Endothelial cell of umbilical vein (primary cell): ENCODE results near the gene TUSC2. TPM values are rescaled to one million over a fixed set of nuclear protein-coding genes. Genes with fewer than 3 reads are reported as not detected.

Experiments
- BruUV-seq: library from RNA; stranded (reverse); fragments of 400-500 nt; replicated peaks from 2 replicates; lab custom pipeline; 2021; lab: Mats Ljungman, UMichigan
- CTCF ChIA-PET: fragments of 300-600, 350-600 bp; sonication (Branson Sonifier 250); formaldehyde crosslinking; loops from one replicate; lab custom pipeline; 2021; ENCODE audit warnings: antibody characterized with exemption, inconsistent platforms; lab: Charles Lee
- POLR2A ChIA-PET: fragments of 300-600, 350-600 bp; sonication (Branson Sonifier 250); formaldehyde crosslinking; loops from one replicate; lab custom pipeline; 2021; ENCODE audit warnings: antibody characterized with exemption, inconsistent platforms; lab: Charles Lee
- DNase-seq: peaks from one replicate; pipeline ENCODE4 v3.0.0-alpha.2; 2011; ENCODE audit warnings: low read depth, low spot score
- FAIRE-seq: peaks from 2 replicates; lab custom pipeline; 2011; peaks lifted over from hg19 to GRCh38; lab: Jason Lieb, UNC
- H2AFZ ChIP-seq: 2 replicates; pipeline ENCODE4 v1.6.0; 2012; ENCODE audit warnings: low read depth, low read length, control low read depth, inconsistent platforms
- H3K27ac ChIP-seq: 2 replicates; pipeline ENCODE4 v1.5.1; 2011; ENCODE audit warnings: low read depth, mild to moderate bottlenecking, control low read depth, low read length, moderate library complexity; ENCODE audit not compliant: insufficient read depth
- H3K27me3 ChIP-seq, 2 experiments: 2 replicates each; pipeline versions ENCODE4 v1.6.0 to v1.6.1; 2011; ENCODE audit warnings: low read length in 2 of 2, mixed read lengths in 1 of 2; ENCODE audit not compliant: control insufficient read depth in 2 of 2, insufficient read depth in 2 of 2
- H3K36me3 ChIP-seq, 2 experiments: 2 replicates in 1 of 2; 3 replicates in 1 of 2; pipeline ENCODE4 v1.5.1; 2011; ENCODE audit warnings: low read length in 2 of 2, mild to moderate bottlenecking in 1 of 2, moderate library complexity in 1 of 2; ENCODE audit not compliant: control insufficient read depth in 2 of 2, insufficient read depth in 2 of 2; ENCODE audit errors: extremely low read depth in 1 of 2
- H3K4me1 ChIP-seq: 3 replicates; pipeline ENCODE4 v1.5.1; 2011; ENCODE audit warnings: mild to moderate bottlenecking, low read length; ENCODE audit not compliant: control insufficient read depth, insufficient read depth; ENCODE audit errors: extremely low read depth
- H3K4me2 ChIP-seq: 2 replicates; pipeline ENCODE4 v1.6.1; 2011; ENCODE audit warnings: low read length, control low read depth, mixed read lengths; ENCODE audit not compliant: insufficient read depth
- H3K4me3 ChIP-seq, 3 experiments: fragments of 200-600 bp in 1 of 3; sonication (generic), shearing (Covaris generic) in 1 of 3; replicated peaks in 1 of 3; 2 replicates each; pipeline ENCODE4 v1.5.1; 2011 to 2016; ENCODE audit warnings: control low read depth in 3 of 3, low read length in 3 of 3, mild to moderate bottlenecking in 2 of 3, inconsistent platforms in 1 of 3, low read depth in 1 of 3, moderate library complexity in 1 of 3; ENCODE audit not compliant: insufficient read depth in 1 of 3
- H3K79me2 ChIP-seq: 2 replicates; pipeline ENCODE4 v1.6.0; 2012; ENCODE audit warnings: low read length, inconsistent platforms; ENCODE audit not compliant: control insufficient read depth, insufficient read depth
- H3K9ac ChIP-seq: replicated peaks from 2 replicates; pipeline ENCODE3; 2011; ENCODE audit warnings: low read length, control low read depth; ENCODE audit not compliant: insufficient read depth; ENCODE audit errors: extremely low read depth
- H3K9me1 ChIP-seq: replicated peaks from 3 replicates; pipeline ENCODE4 v1.6.0; 2011; ENCODE audit warnings: mild to moderate bottlenecking, low read length; ENCODE audit not compliant: control insufficient read depth, insufficient read depth; ENCODE audit errors: extremely low read depth
- H3K9me3 ChIP-seq: replicated peaks from 2 replicates; pipeline ENCODE4 v1.5.1; 2012; ENCODE audit warnings: low read length, inconsistent platforms; ENCODE audit not compliant: control insufficient read depth, insufficient read depth
- H4K20me1 ChIP-seq: replicated peaks from 2 replicates; pipeline ENCODE3; 2011; ENCODE audit warnings: mild to moderate bottlenecking, low read length; ENCODE audit not compliant: control insufficient read depth, insufficient read depth; ENCODE audit errors: extremely low read depth
- CTCF ChIP-seq, 2 donors: IDR thresholded peaks; 1 replicate in 1 of 2; 2 replicates in 1 of 2; pipeline ENCODE4 v1.5.1; 2011; ENCODE audit warnings: low read length in 2 of 2, mild to moderate bottlenecking in 2 of 2, moderate library complexity in 2 of 2, control low read depth in 1 of 2, inconsistent platforms in 1 of 2, low read depth in 1 of 2; ENCODE audit not compliant: insufficient read depth in 1 of 2; ENCODE audit errors: extremely low read depth in 1 of 2
- EZH2 ChIP-seq: IDR thresholded peaks from 2 replicates; pipeline ENCODE4 v1.6.1; 2012; ENCODE audit warnings: borderline replicate concordance, low read depth, mild to moderate bottlenecking, moderate library complexity, low read length, inconsistent platforms; ENCODE audit not compliant: severe bottlenecking
- FOS ChIP-seq: IDR thresholded peaks from 2 replicates; pipeline ENCODE4 v1.6.1; 2011; ENCODE audit warnings: mild to moderate bottlenecking, low read length, moderate library complexity, borderline replicate concordance; ENCODE audit not compliant: insufficient read depth
- GATA2 ChIP-seq: IDR thresholded peaks from 2 replicates; pipeline ENCODE4 v1.7.0; 2011; ENCODE audit warnings: low read depth, mild to moderate bottlenecking, moderate library complexity, mixed read lengths, low read length; ENCODE audit not compliant: insufficient read length, insufficient read depth
- JUN ChIP-seq: IDR thresholded peaks from 2 replicates; pipeline ENCODE4 v1.6.1; 2011; ENCODE audit warnings: borderline replicate concordance, low read depth; ENCODE audit not compliant: insufficient read length, insufficient read depth
- MAX ChIP-seq: IDR thresholded peaks from 2 replicates; pipeline ENCODE4 v1.6.1; 2011; ENCODE audit not compliant: insufficient read depth, insufficient read length
- MYC ChIP-seq: IDR thresholded peaks from one replicate; pipeline ENCODE4 v1.6.1; 2011; ENCODE audit warnings: mild to moderate bottlenecking, low read depth, low read length
- POLR2A ChIP-seq: IDR thresholded peaks from 2 replicates; pipeline ENCODE4 v1.6.1; 2012; ENCODE audit warnings: low read depth, mild to moderate bottlenecking, control low read depth, low read length
- POLR2AphosphoS5 ChIP-seq: IDR thresholded peaks from 2 replicates; pipeline ENCODE4 v1.6.1; 2012; ENCODE audit warnings: low read depth, mild to moderate bottlenecking, control low read depth, low read length, moderate library complexity; ENCODE audit not compliant: insufficient read depth
- dilution Hi-C: fragments of 300-500 bp; cut with MboI; formaldehyde crosslinking; loops from one replicate; pipeline ENCODE4 v1.15.0; 2019; ENCODE audit warnings: low sequenced_read_pairs; ENCODE audit not compliant: extremely low pct_ligation_motif_present
- intact Hi-C: fragments of 100-400 bp; cut with micrococcal nuclease; formaldehyde crosslinking; loops from one replicate; pipeline ENCODE4 v1.10.0; 2022
- polyA plus RNA-seq, 4 experiments: library from polyadenylated mRNA; depleted of rRNA in 3 of 4; stranded (reverse) in 3 of 4; unstranded in 1 of 4; fragments of >200 nt; gene quantifications; 2 replicates each; pipeline versions ENCODE4 v1.2.1 to v1.2.3, GENCODE V29; 2011 to 2012; ENCODE audit warnings: missing spikeins in 1 of 4
- total RNA-seq: library from RNA; stranded (reverse); gene quantifications from 2 replicates; pipeline ENCODE4 v1.2.3, GENCODE V29; 2021

The TUSC2 gene
- total and polyA plus RNA-seq, 2 donors (not counting 3 experiments of a cell fraction or from before 2014, with no cell fraction given) = 30.0 to 89.0 TPM

GRCh38 chr3:50353245-50354004 is 25.4 kb upstream of the TUSC2 start:
- Histone ChIP-seq H3K79me2 (peaks cover 36% of the 10 kb centered on the region), H3K4me1 (peaks cover 43% of the 10 kb centered on the region), H3K9me1 (no peaks in the 10 kb centered on the region), H3K9me3 (no peaks in the 10 kb centered on the region), H3K36me3 (peaks cover 8 to 28% of the 10 kb centered on the region in 2 experiments), H3K4me3 (no peak overlapping the region), H3K27me3 (no peaks in the 10 kb centered on the region), H4K20me1 (peaks cover 6% of the 10 kb centered on the region), H2AFZ (no peak overlapping the region), H3K4me2 (no peak overlapping the region), H3K9ac (no peak overlapping the region), H3K27ac (no peak overlapping the region)
- POLR2A ChIA-PET = interaction anchor here (0.7 kb wide), 1 partner anchor 135 kb away, joined by 6 read pairs; no protein-coding TSS in a partner anchor
- no TSS peak for BruUV-seq
- TF ChIP-seq CTCF (IDR thresholded peaks at IDR 0.05; ENCODE audit: extremely low read depth in 1 of 2, insufficient read depth in 1 of 2, low read depth in 1 of 2, low read length in 2 of 2) (no peak), MYC (no peak), POLR2A (no peak), MAX (no peak), JUN (no peak), GATA2 (no peak), POLR2AphosphoS5 (no peak), FOS (no peak), EZH2 (no peak)
- intact Hi-C loops (no loop called here), dilution Hi-C loops (no loop called here)
- FAIRE-seq (no peak), DNase-seq (no peak)
- CTCF ChIA-PET = interaction anchor here (0.6 to 2.5 kb wide), 8 partner anchors 9 to 263 kb away, joined by 3 to 11 read pairs (median 3); partner anchors contain the start of genes RASSF1 and TUSC2
